SK-N-SH treated with all-trans-retinoic acid at 6 μM for 48 hours (cell line): ENCODE measurements around the gene SDHA.

ENCODE experiments used
- ATAC-seq: fragments of 200-7000 bp; cut with Tn5 transposase; 3 replicates; pipeline ENCODE4 v1.9.1; 2020; ENCODE audit warnings: mild to moderate bottlenecking, moderate library complexity
- ARNTL ChIP-seq: fragments of 450-650 bp; formaldehyde crosslinking; IDR thresholded peaks from 2 replicates; pipeline ENCODE4 v1.5.0; 2020; ENCODE audit warnings: low read depth, mild to moderate bottlenecking, moderate library complexity, borderline replicate concordance
- BACH2 ChIP-seq: fragments of 250-450 bp; sonication (Bioruptor Pico); IDR thresholded peaks from 2 replicates; pipeline ENCODE4 v1.9.0; 2021; ENCODE audit warnings: mild to moderate bottlenecking, borderline replicate concordance
- CSDC2 ChIP-seq: fragments of 250-450 bp; sonication (Bioruptor Pico); IDR thresholded peaks from 2 replicates; pipeline ENCODE4 v1.5.0; 2020; ENCODE audit warnings: mild to moderate bottlenecking, moderate library complexity
- GLIS3 ChIP-seq: fragments of 250-450 bp; sonication (Bioruptor Pico); IDR thresholded peaks from 2 replicates; pipeline ENCODE4 v1.5.0; 2020; ENCODE audit warnings: mild to moderate bottlenecking, moderate library complexity
- ISL1 ChIP-seq: fragments of 250-450 bp; sonication (Bioruptor Pico); IDR thresholded peaks from 2 replicates; pipeline ENCODE4 v2.1.2; 2022; ENCODE audit warnings: mild to moderate bottlenecking, moderate library complexity
- OSR1 ChIP-seq: fragments of 250-450 bp; sonication (Bioruptor Pico); IDR thresholded peaks from 2 replicates; pipeline ENCODE4 v1.8.0; 2022; ENCODE audit warnings: moderate library complexity, mild to moderate bottlenecking, inconsistent platforms
- PPARA ChIP-seq: fragments of 250-450 bp; sonication (Bioruptor Pico); IDR thresholded peaks from 2 replicates; pipeline ENCODE4 v1.5.0; 2020; ENCODE audit warnings: mild to moderate bottlenecking, borderline replicate concordance
- RARB ChIP-seq: fragments of 250-450 bp; sonication (Bioruptor Pico); IDR thresholded peaks from 2 replicates; pipeline ENCODE4 v1.8.0; 2021; ENCODE audit warnings: mild to moderate bottlenecking, moderate library complexity
- SNAI2 ChIP-seq: fragments of 250-450 bp; sonication (Bioruptor Pico); IDR thresholded peaks from 2 replicates; pipeline ENCODE4 v1.5.0; 2020; ENCODE audit warnings: mild to moderate bottlenecking, moderate library complexity
- TCF4 ChIP-seq: fragments of 250-450 bp; sonication (Bioruptor Pico); IDR thresholded peaks from 2 replicates; pipeline ENCODE4 v1.8.0; 2021; ENCODE audit warnings: mild to moderate bottlenecking, moderate library complexity, borderline replicate concordance
- TOX ChIP-seq: fragments of 250-450 bp; sonication (Bioruptor Pico); IDR thresholded peaks from 2 replicates; pipeline ENCODE4 v1.8.0; 2021; ENCODE audit warnings: mild to moderate bottlenecking, moderate library complexity, borderline replicate concordance
- ZC3H10 ChIP-seq: fragments of 250-450 bp; sonication (Bioruptor Pico); IDR thresholded peaks from 2 replicates; pipeline ENCODE4 v1.5.1; 2021; ENCODE audit warnings: mild to moderate bottlenecking, moderate library complexity
- ZFP3 ChIP-seq: fragments of 250-450 bp; sonication (Bioruptor Pico); IDR thresholded peaks from 2 replicates; pipeline ENCODE4 v1.5.0; 2020; ENCODE audit warnings: mild to moderate bottlenecking, moderate library complexity
- ZNF565 ChIP-seq: fragments of 450-650 bp; formaldehyde crosslinking; conservative IDR thresholded peaks from 2 replicates; pipeline ENCODE4 v1.5.0; 2020; ENCODE audit warnings: low read depth, mild to moderate bottlenecking, moderate library complexity
- ZNF70 ChIP-seq: fragments of 450-650 bp; formaldehyde crosslinking; IDR thresholded peaks from 2 replicates; pipeline ENCODE4 v1.5.0; 2020; ENCODE audit warnings: mild to moderate bottlenecking, moderate library complexity
- TF ChIP-seq, protein P1 (sequence below): fragments of 250-450 bp; sonication (Bioruptor Pico); IDR thresholded peaks from 2 replicates; pipeline ENCODE4 v1.5.1; 2021; ENCODE audit warnings: mild to moderate bottlenecking, moderate library complexity
- TF ChIP-seq, protein P2 (sequence below): fragments of 250-450 bp; sonication (Bioruptor Pico); IDR thresholded peaks from 2 replicates; pipeline ENCODE4 v1.8.0; 2020; ENCODE audit warnings: mild to moderate bottlenecking, moderate library complexity, borderline replicate concordance
- TF ChIP-seq, protein P3 (sequence below): fragments of 250-450 bp; sonication (Bioruptor Pico); IDR thresholded peaks from 2 replicates; pipeline ENCODE4 v1.8.0; 2021; ENCODE audit warnings: low read depth, mild to moderate bottlenecking, moderate library complexity, borderline replicate concordance
- TF ChIP-seq, protein P4 (sequence below): fragments of 250-450 bp; sonication (Bioruptor Pico); IDR thresholded peaks from 2 replicates; pipeline ENCODE4 v1.5.1; 2020; ENCODE audit warnings: low read depth, mild to moderate bottlenecking, moderate library complexity
- TF ChIP-seq, protein P5 (sequence below): fragments of 250-450 bp; sonication (Bioruptor Pico); IDR thresholded peaks from 2 replicates; pipeline ENCODE4 v1.5.0; 2020; ENCODE audit warnings: mild to moderate bottlenecking, moderate library complexity

Gene SDHA

DNA sequence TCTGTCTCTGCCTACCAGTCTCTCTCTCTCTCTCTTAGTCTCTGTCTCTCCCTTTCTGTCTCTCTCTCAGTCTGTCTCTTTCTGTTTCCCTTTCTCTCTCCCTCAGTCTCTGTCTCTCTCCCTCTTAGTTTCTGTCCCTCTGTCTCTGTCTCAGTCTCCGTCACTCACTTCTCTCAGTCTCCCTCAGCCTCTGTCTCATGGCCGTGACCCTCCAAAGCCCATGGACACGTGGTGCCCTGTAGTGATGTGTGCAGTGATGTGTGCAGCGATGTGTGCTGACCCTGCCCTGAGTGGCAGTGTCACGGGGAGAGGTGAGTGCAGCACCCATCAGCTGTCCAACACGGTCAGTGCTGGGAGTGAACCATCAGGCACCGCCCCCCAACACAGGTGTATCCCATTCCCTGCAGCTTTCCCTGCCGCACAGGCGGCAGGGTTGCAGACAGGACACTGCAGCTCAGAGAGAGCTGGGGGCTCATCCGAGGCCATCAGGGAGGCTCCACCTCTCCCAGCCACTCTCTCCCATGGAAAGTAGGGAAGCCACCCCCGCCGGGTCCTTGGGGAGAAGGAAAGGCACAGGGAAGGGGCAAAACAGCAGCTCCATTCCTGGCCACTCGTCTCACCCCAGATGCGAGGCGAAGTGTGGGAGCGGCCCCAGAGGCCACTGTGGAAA lies 27.6 kb upstream of the SDHA start:
- ATAC-seq = no peak
- TF ChIP-seq, protein P1, sequence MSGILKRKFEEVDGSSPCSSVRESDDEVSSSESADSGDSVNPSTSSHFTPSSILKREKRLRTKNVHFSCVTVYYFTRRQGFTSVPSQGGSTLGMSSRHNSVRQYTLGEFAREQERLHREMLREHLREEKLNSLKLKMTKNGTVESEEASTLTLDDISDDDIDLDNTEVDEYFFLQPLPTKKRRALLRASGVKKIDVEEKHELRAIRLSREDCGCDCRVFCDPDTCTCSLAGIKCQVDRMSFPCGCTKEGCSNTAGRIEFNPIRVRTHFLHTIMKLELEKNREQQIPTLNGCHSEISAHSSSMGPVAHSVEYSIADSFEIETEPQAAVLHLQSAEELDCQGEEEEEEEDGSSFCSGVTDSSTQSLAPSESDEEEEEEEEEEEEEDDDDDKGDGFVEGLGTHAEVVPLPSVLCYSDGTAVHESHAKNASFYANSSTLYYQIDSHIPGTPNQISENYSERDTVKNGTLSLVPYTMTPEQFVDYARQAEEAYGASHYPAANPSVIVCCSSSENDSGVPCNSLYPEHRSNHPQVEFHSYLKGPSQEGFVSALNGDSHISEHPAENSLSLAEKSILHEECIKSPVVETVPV (CRISPR knock-in tag) = no peak
- TF ChIP-seq, protein P2, sequence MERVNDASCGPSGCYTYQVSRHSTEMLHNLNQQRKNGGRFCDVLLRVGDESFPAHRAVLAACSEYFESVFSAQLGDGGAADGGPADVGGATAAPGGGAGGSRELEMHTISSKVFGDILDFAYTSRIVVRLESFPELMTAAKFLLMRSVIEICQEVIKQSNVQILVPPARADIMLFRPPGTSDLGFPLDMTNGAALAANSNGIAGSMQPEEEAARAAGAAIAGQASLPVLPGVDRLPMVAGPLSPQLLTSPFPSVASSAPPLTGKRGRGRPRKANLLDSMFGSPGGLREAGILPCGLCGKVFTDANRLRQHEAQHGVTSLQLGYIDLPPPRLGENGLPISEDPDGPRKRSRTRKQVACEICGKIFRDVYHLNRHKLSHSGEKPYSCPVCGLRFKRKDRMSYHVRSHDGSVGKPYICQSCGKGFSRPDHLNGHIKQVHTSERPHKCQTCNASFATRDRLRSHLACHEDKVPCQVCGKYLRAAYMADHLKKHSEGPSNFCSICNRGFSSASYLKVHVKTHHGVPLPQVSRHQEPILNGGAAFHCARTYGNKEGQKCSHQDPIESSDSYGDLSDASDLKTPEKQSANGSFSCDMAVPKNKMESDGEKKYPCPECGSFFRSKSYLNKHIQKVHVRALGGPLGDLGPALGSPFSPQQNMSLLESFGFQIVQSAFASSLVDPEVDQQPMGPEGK (CRISPR knock-in tag) = no peak
- no peak for TF ChIP-seq CSDC2 (CRISPR knock-in tag)
- TF ChIP-seq ZFP3 (CRISPR knock-in tag) = no peak
- TF ChIP-seq, protein P3, sequence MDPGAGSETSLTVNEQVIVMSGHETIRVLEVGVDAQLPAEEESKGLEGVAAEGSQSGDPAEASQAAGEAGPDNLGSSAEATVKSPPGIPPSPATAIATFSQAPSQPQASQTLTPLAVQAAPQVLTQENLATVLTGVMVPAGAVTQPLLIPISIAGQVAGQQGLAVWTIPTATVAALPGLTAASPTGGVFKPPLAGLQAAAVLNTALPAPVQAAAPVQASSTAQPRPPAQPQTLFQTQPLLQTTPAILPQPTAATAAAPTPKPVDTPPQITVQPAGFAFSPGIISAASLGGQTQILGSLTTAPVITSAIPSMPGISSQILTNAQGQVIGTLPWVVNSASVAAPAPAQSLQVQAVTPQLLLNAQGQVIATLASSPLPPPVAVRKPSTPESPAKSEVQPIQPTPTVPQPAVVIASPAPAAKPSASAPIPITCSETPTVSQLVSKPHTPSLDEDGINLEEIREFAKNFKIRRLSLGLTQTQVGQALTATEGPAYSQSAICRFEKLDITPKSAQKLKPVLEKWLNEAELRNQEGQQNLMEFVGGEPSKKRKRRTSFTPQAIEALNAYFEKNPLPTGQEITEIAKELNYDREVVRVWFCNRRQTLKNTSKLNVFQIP (CRISPR knock-in tag) = no peak
- TF ChIP-seq, protein P4, sequence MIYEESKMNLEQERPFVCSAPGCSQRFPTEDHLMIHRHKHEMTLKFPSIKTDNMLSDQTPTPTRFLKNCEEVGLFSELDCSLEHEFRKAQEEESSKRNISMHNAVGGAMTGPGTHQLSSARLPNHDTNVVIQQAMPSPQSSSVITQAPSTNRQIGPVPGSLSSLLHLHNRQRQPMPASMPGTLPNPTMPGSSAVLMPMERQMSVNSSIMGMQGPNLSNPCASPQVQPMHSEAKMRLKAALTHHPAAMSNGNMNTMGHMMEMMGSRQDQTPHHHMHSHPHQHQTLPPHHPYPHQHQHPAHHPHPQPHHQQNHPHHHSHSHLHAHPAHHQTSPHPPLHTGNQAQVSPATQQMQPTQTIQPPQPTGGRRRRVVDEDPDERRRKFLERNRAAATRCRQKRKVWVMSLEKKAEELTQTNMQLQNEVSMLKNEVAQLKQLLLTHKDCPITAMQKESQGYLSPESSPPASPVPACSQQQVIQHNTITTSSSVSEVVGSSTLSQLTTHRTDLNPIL (CRISPR knock-in tag) = no peak
- TF ChIP-seq OSR1 (CRISPR knock-in tag) = no peak
- TF ChIP-seq ARNTL (CRISPR knock-in tag) = no peak
- no peak for TF ChIP-seq TCF4
- no peak for TF ChIP-seq PPARA (CRISPR knock-in tag)
- no peak for TF ChIP-seq BACH2
- no peak for TF ChIP-seq ZNF70 (CRISPR knock-in tag)
- no peak for TF ChIP-seq ZC3H10 (CRISPR knock-in tag)

DNA sequence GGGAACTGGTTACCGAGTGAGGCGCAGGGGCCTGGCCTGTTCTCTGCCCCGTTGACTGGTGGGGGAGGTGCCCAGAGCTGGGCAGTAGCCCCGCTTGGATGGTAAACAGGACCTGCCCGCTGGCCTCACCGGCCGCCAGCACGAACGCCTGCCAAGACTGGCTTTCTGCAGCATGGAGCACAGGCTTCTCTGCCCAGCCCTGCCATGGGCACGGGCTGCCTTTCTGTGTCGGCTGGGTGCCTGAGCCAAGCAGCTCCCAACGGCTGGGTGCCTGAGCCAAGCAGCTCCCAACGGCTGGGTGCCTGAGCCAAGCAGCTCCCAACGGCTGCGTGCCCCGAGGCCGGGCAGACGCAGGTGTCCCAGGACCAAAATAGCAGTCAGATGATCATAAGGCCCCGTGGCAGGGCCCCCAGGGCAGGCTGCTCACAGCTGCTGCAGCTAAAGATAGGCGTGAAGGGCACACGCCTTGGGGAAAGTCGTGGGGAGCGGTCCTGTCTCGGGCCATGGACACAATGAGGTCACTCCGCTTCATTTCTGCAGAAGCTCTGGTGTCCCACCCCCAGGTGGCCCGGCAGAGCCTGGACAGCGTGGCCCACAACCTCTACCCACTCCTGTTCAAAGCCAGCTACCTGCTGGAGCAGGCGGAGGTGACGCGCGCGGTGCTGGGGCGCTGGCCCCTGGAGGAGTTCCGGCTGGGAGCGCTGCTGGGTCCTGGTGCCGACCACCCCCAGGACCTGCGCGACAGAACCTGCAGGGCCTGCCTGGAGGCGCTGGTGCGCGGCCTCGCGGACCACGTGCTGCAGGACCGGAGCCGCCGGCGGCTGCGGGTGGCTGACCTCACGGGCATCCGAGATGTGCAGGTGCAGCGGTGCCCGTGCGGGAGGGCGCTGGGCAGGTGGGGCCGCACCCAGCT lies 26.8 kb upstream of the SDHA start, which contains the start of gene LRRC14B:
Gene LRRC14B, plus strand, starts transcription at position 460 of the 913 bp plus-strand sequence. Its CDS starts 44 bp downstream, at position 504.
- TF ChIP-seq OSR1 (CRISPR knock-in tag) (no peak), ZC3H10 (CRISPR knock-in tag) (no peak), TOX (CRISPR knock-in tag) (no peak), GLIS3 (no peak), TCF4 (no peak), ZNF565 (no peak), ISL1 (CRISPR knock-in tag) (no peak), ARNTL (CRISPR knock-in tag) (no peak), RARB (CRISPR knock-in tag) (no peak), SNAI2 (CRISPR knock-in tag) (no peak), ZFP3 (CRISPR knock-in tag) (no peak), BACH2 (no peak)
- TF ChIP-seq, protein P2 (CRISPR knock-in tag) = no peak
- TF ChIP-seq, protein P3 (CRISPR knock-in tag) = no peak
- TF ChIP-seq, protein P5, sequence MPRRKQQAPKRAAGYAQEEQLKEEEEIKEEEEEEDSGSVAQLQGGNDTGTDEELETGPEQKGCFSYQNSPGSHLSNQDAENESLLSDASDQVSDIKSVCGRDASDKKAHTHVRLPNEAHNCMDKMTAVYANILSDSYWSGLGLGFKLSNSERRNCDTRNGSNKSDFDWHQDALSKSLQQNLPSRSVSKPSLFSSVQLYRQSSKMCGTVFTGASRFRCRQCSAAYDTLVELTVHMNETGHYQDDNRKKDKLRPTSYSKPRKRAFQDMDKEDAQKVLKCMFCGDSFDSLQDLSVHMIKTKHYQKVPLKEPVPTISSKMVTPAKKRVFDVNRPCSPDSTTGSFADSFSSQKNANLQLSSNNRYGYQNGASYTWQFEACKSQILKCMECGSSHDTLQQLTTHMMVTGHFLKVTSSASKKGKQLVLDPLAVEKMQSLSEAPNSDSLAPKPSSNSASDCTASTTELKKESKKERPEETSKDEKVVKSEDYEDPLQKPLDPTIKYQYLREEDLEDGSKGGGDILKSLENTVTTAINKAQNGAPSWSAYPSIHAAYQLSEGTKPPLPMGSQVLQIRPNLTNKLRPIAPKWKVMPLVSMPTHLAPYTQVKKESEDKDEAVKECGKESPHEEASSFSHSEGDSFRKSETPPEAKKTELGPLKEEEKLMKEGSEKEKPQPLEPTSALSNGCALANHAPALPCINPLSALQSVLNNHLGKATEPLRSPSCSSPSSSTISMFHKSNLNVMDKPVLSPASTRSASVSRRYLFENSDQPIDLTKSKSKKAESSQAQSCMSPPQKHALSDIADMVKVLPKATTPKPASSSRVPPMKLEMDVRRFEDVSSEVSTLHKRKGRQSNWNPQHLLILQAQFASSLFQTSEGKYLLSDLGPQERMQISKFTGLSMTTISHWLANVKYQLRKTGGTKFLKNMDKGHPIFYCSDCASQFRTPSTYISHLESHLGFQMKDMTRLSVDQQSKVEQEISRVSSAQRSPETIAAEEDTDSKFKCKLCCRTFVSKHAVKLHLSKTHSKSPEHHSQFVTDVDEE (CRISPR knock-in tag) = no peak
- TF ChIP-seq, protein P1 (CRISPR knock-in tag) = no peak
- no peak for ATAC-seq
